WI38 (cell line): ENCODE data around the gene TMEM220.

Experiments used
- H3K4me3 ChIP-seq: 2 replicates; pipeline ENCODE4 v1.5.1; 2011; ENCODE audit warnings: low read depth, mild to moderate bottlenecking, control low read depth, low read length
- TF ChIP-seq, protein P1 (sequence below): IDR thresholded peaks from 2 replicates; pipeline ENCODE4 v1.5.1; 2012; ENCODE audit warnings: low read depth, mild to moderate bottlenecking, control low read depth, low read length

Gene TMEM220

DNA sequence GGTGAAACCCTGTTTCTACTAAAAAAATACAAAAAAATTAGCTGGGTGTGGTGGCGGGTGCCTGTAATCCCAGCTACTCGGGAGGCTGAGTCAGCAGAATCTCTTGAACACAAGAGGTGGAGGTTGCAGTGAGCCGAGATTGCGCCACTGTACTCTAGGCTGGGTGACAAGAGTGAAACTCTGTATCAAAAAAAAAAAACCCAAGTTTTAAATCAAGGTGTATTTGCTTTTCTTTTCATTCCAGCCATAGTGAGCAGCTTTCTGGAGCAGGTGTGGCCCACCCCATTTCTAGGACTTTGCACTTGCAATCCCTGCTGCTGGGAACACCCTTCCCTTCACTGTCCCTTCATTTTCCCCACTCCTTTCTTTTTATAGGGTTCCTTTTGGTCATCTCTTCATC is 45.2 kb upstream of the TMEM220 start:
- TF ChIP-seq, protein P1, sequence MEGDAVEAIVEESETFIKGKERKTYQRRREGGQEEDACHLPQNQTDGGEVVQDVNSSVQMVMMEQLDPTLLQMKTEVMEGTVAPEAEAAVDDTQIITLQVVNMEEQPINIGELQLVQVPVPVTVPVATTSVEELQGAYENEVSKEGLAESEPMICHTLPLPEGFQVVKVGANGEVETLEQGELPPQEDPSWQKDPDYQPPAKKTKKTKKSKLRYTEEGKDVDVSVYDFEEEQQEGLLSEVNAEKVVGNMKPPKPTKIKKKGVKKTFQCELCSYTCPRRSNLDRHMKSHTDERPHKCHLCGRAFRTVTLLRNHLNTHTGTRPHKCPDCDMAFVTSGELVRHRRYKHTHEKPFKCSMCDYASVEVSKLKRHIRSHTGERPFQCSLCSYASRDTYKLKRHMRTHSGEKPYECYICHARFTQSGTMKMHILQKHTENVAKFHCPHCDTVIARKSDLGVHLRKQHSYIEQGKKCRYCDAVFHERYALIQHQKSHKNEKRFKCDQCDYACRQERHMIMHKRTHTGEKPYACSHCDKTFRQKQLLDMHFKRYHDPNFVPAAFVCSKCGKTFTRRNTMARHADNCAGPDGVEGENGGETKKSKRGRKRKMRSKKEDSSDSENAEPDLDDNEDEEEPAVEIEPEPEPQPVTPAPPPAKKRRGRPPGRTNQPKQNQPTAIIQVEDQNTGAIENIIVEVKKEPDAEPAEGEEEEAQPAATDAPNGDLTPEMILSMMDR, result no peak
- no peak overlapping the region for H3K4me3 ChIP-seq

DNA sequence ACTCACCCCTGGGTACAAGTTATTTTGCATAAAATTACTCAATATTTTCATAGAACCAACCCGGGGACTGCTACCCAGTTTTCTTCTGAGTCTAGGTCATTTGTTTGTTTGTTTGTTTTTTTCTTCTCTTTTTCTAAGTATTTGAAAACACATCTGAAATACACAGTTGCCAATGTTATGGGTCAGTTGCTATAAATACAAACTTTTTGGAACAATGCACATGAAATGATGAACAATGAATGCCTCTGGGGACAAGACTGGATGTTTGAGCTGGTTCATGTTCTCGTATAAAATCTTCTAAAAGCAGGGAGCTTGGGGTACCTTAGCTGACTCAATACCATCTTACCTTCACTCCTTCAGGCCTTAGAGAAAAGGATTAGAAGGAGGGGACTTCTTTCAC is 43.6 kb upstream of the TMEM220 start:
- no peak overlapping the region for H3K4me3 ChIP-seq
- TF ChIP-seq, protein P1, result no peak

DNA sequence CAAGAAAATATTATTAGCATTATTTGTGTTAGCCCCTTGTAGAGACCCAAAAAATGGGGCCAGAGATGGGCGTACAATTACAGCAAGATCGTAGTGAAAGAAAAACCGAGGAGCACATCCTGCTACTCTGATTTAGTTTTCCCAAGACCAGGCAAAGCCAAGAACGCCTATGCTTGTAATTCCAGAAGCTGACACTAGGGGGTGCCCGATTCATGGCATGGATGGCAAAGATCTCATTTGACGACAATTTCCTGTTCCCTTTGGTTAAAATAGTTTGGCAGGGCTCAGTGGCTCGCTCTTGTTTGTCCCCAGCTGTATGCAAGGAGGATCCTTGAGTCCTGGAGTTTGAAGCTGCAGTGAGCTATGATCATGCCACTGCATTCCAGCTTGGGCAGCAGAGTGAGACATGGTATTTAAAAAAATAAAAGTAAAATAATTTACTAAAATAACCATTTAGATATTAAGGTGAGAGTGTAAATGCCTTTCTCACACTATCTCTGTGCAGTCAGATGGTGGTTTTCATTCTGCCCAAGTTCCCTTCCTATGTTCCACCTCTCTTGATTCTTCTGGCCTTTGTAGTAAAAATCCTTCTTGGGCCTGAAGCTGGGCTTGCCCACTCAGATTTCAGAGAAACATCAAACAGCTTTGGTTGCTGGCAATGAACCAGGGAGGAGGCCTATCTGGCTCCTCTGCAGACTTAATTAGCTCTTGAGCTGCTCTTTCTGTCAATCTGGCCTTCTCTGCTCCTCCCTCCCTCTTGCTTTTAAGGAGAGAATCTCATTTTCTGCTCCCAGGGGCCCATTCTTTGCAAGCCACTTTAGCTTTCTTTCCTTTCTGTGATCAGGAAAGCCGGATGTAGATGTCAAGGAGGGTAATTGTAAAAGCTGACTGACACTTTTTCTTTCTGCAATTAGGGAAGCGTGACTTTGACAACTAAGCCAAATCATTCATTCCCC is 42.9 kb upstream of the TMEM220 start:
- no peak overlapping the region for H3K4me3 ChIP-seq
- TF ChIP-seq, protein P1, result peak; percentile 70

DNA sequence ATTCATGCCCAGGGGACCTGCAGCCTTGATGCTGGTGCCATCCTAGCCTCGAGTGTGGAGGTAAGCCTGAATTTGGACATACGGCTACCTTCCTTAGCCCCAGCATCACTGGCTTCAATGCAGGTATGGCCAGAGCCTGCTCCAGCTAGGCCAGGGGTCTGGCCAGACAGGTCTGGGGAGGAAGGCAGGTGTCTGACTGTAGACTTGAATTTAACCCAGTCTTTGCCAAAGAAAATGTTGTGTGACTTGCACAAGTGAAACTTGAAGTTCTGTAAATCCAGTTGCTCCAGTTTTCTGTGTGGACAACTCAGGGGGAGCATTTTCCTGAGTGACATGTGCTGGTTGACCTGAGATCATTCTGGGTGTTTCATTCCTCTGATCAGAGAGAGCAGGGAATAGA is 41.3 kb upstream of the TMEM220 start:
- TF ChIP-seq, protein P1, result no peak
- no peak overlapping the region for H3K4me3 ChIP-seq

DNA sequence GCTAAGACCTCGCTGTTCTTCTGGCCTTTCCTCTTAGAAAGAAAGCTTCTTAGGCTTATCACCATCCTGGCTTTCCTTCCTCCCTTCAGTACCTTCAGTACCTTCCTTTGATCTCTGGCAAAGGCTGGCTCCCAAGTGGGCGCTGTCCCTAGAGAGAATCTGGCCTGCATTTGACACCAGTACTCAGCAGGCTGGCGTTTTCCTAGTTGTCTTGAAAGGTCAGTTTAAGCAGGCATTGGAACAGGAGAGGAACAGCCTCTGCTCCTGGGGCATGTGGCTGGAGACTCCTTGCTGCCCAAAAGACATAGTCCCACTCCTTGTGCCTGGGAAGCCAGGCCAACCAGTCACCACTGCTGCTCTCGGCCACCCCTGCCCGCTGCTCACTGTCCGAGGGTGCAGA is 40.0 kb upstream of the TMEM220 start:
- no peak overlapping the region for H3K4me3 ChIP-seq
- TF ChIP-seq, protein P1, result no peak

- TF ChIP-seq, protein P1, result no peak
- no peak overlapping the region for H3K4me3 ChIP-seq
Measured at GRCh38 chr17:10768750-10769251, 39.0 kb upstream of the TMEM220 start.

GRCh38 chr17:10767232-10767631 is 37.4 kb upstream of the TMEM220 start:
- H3K4me3 ChIP-seq, result no peak overlapping the region
- TF ChIP-seq, protein P1, result no peak
